ENCODE results near the gene METTL25. TPM values are rescaled to one million over a fixed set of nuclear protein-coding genes. Genes with fewer than 3 reads are reported as not detected.
A peak's percentile ranks its signal among the peaks of the same experiment; 100 is the strongest.

METTL25 gene
- total and polyA plus RNA-seq, 12 donors = 4.0 to 28.8 (median 18.5) TPM

DNA sequence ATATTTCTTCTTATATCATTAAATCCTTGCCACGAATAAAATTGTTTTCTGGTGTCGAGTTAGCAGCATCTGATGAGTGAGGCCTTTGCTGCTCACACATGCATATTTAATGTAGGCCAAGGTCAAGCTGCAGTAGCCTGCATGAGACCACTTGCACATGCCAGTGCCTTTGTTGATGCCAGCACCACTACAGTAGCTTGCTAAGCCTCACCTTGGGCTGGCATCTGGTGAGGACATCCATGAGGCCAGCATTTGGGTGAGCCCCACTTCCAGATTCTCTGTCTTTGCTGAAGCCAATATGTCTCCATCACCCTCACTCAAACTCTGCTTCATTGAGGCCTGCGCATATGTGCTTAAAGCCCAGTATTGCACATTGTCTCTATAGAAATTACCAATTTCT, 8.2 kb upstream of the METTL25 start:
- H3K36me3 ChIP-seq (replicated peaks in 1 of 2) = peaks cover 0 to 38% of the 10 kb centered on the region in 2 donors
- no peak for TF ChIP-seq POLR2A (IDR thresholded peaks at IDR 0.05)
- TF ChIP-seq, protein P1, sequence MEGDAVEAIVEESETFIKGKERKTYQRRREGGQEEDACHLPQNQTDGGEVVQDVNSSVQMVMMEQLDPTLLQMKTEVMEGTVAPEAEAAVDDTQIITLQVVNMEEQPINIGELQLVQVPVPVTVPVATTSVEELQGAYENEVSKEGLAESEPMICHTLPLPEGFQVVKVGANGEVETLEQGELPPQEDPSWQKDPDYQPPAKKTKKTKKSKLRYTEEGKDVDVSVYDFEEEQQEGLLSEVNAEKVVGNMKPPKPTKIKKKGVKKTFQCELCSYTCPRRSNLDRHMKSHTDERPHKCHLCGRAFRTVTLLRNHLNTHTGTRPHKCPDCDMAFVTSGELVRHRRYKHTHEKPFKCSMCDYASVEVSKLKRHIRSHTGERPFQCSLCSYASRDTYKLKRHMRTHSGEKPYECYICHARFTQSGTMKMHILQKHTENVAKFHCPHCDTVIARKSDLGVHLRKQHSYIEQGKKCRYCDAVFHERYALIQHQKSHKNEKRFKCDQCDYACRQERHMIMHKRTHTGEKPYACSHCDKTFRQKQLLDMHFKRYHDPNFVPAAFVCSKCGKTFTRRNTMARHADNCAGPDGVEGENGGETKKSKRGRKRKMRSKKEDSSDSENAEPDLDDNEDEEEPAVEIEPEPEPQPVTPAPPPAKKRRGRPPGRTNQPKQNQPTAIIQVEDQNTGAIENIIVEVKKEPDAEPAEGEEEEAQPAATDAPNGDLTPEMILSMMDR (IDR thresholded peaks at IDR 0.05) = no peak
- 86 to 93% (median 92%) methylated on average over 3 of the region's 3 CpGs for WGBS, 4 donors

DNA sequence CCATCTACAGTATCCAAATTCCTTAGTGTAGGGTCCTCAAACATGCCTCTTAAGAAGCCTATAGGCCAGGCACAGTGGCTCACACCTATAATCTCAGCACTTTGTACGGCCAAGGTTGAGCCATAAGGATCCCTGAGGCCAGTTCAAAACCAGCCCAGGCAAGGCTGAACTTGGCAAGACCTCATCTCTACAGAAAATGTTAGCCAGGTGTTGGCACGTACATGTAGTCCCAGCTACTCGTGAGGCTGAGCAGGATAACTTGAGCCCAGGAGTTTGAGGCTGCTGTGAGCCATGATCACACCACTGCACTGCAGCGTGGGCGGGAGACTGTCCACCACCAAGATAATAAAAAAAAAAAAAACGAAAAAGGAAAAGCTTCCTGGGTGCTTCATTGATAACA, 6.9 kb upstream of the METTL25 start:
- peaks cover 0 to 46% of the 10 kb centered on the region in 2 donors for H3K36me3 ChIP-seq (replicated peaks in 1 of 2)
- intact Hi-C loops (cut with DNase I) = no loop called here
- H3K9me3 ChIP-seq (replicated peaks in 1 of 3) = no peaks in the 10 kb centered on the region
- no peak for TF ChIP-seq POLR2A (IDR thresholded peaks at IDR 0.05)
- TF ChIP-seq, protein P1 (IDR thresholded peaks at IDR 0.05) = no peak
- WGBS, 4 donors = 90 to 94% (median 92%) methylated on average over 6 of the region's 6 CpGs
- no peaks in the 10 kb centered on the region for H3K27me3 ChIP-seq
- peaks cover 0 to 10% of the 10 kb centered on the region in 2 donors for H3K4me1 ChIP-seq (replicated peaks in 1 of 2)
- no peak for DNase-seq
- no peak overlapping the region for H3K27ac ChIP-seq
- no peak overlapping the region for H3K4me3 ChIP-seq

More for the DNA sequence above, 8.2 kb upstream of the METTL25 start:
- DNase-seq = no peak
- H3K9me3 ChIP-seq (replicated peaks in 1 of 3) = no peaks in the 10 kb centered on the region
- intact Hi-C loops (cut with DNase I) = no loop called here
- no peak overlapping the region for H3K27ac ChIP-seq
- H3K27me3 ChIP-seq = no peaks in the 10 kb centered on the region
- H3K4me1 ChIP-seq (replicated peaks in 1 of 2) = no peaks in the 10 kb centered on the region
- H3K4me3 ChIP-seq = no peak overlapping the region

DNA sequence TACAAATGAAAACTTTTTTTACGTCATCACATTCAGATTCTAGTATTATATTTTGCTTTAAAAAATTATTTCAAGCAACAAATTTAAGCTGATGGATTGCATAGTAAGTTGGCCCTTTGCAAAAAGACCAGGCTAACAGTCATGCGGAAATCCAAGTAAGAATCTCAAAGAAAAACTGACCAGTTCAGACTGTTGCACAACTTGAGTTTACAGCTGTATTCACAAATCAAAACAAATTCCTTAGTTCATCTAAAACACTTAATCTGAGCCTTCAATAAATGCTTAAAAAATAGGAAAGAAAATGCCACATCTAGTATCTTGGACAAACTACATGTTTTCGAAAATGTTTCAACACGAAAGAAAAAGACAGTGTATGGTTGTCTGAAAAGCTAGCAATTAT, 989 bp upstream of the METTL25 start:
- Histone ChIP-seq H3K27ac (peak overlapping the region in 3 of 5 donors; percentile 95 to 99 (median 97)), H3K27me3 (no peaks in the 10 kb centered on the region), H3K36me3 (replicated peaks in 1 of 2) (peaks cover 0 to 28% of the 10 kb centered on the region in 2 donors), H3K4me3 (peak overlapping the region; percentile 10 to 87 (median 62)), H3K9me3 (replicated peaks in 1 of 3) (no peaks in the 10 kb centered on the region), H3K4me1 (replicated peaks in 1 of 2) (peaks cover 11 to 40% of the 10 kb centered on the region in 2 donors)
- intact Hi-C loops (cut with DNase I) = no loop called here
- 42 to 51% (median 44%) methylated on average over 4 of the region's 4 CpGs for WGBS, 4 donors
- DNase-seq = no peak
- no peak for TF ChIP-seq POLR2A (IDR thresholded peaks at IDR 0.05)
- TF ChIP-seq, protein P1 (IDR thresholded peaks at IDR 0.05) = no peak

DNA sequence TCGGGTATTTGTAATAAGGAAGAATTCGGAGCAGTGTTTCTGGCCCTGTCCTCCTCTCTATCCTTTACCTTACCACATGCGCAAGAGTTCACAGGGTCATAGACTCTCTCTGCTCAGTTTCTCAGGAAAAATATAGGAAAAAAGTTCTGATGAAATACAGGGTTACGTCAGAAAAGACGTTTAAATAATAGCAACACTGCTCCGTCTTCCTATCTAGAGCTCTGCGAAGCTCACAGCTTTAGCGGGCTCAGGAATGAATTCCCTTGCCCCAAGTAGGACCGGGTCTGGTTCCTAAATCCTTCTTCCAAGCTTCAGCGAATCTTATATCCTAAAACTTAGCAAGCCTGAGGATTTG, 507 bp upstream of the METTL25 start:
- intact Hi-C loops (cut with DNase I) = no loop called here
- Histone ChIP-seq H3K27me3 (no peaks in the 10 kb centered on the region), H3K36me3 (replicated peaks in 1 of 2) (peaks cover 0 to 23% of the 10 kb centered on the region in 2 donors), H3K9me3 (replicated peaks in 1 of 3) (no peaks in the 10 kb centered on the region), H3K4me3 (peak overlapping the region; percentile 10 to 87 (median 62)), H3K4me1 (replicated peaks in 1 of 2) (peaks cover 11 to 40% of the 10 kb centered on the region in 2 donors), H3K27ac (peak overlapping the region; percentile 95 to 100 (median 97))
- no peak for DNase-seq
- TF ChIP-seq, protein P1 (IDR thresholded peaks at IDR 0.05) = no peak
- no peak for TF ChIP-seq POLR2A (IDR thresholded peaks at IDR 0.05)
- WGBS, 4 donors = 0 to 1% (median 0%) methylated on average over 8 to 10 of the region's 10 CpGs

Data from adrenal gland (tissue), 12 donors.